K562 (cell line): ENCODE results near the gene SLC27A4. TPM values are rescaled to one million over a fixed set of nuclear protein-coding genes. Genes with fewer than 3 reads are reported as not detected.

Source experiments
- CBFA2T2 ChIP-seq: fragments of 450-650 bp; conservative IDR thresholded peaks from 2 replicates; pipeline ENCODE4 v1.6.1; 2017; ENCODE audit warnings: mild to moderate bottlenecking
- MLLT1 ChIP-seq, 2 experiments: fragments of 450-650 bp; IDR thresholded peaks; 2 replicates each; pipeline ENCODE4 v1.6.1; 2016
- PPARD ChIP-seq: fragments of 250-450 bp; sonication (Bioruptor Pico); IDR thresholded peaks from 2 replicates; pipeline ENCODE4 v1.8.0; 2022; ENCODE audit warnings: inconsistent platforms, mild to moderate bottlenecking, moderate library complexity
- RFX7 ChIP-seq: fragments of 250-450 bp; sonication (Bioruptor Pico); IDR thresholded peaks from 2 replicates; pipeline ENCODE4 v1.5.1; 2021; ENCODE audit warnings: mild to moderate bottlenecking
- SIN3A ChIP-seq, 2 experiments: fragments of 150-350 bp in 1 of 2; IDR thresholded peaks; 2 replicates each; pipeline ENCODE4 v1.6.1; 2011 to 2016; ENCODE audit warnings: borderline replicate concordance in 2 of 2, low read depth in 2 of 2, low read length in 2 of 2, mild to moderate bottlenecking in 2 of 2, moderate library complexity in 2 of 2; ENCODE audit not compliant: control insufficient read depth in 1 of 2
- YBX1 ChIP-seq: fragments of 450-650 bp; IDR thresholded peaks from 2 replicates; pipeline ENCODE4 v1.7.1; 2016; ENCODE audit warnings: mild to moderate bottlenecking
- polyA plus RNA-seq, 8 experiments: library from polyadenylated mRNA; depleted of rRNA in 4 of 8; stranded (reverse) in 5 of 8; unstranded in 3 of 8; fragments of >200 nt; fragmentation: Nextera tagmentation in 2 of 8; fragmentation: Illumina TruSeq in 1 of 8; extraction: Ambion mirVana in 2 of 8; extraction: Trizol in 1 of 8; gene quantifications; 2 replicates each; pipeline versions ENCODE4 v1.2.1 to v1.2.3, GENCODE V29; 2011 to 2014; ENCODE audit warnings: inconsistent platforms in 1 of 8, missing spikeins in 1 of 8
- total RNA-seq, 7 experiments: library from RNA; depleted of rRNA in 6 of 7; stranded (reverse); fragments of >200 nt in 6 of 7; fragmentation: Illumina TruSeq in 2 of 7; extraction: Trizol in 2 of 7; gene quantifications; 2 replicates each; pipeline versions ENCODE4 v1.2.1 to v1.2.3, GENCODE V29; 2011 to 2021; ENCODE audit warnings: low replicate concordance in 1 of 7
- TF ChIP-seq, protein P1 (sequence below): fragments of 250-450 bp; sonication (Bioruptor Pico); IDR thresholded peaks from 2 replicates; pipeline ENCODE4 v1.8.0; 2021; ENCODE audit warnings: moderate library complexity, mild to moderate bottlenecking, inconsistent platforms

The SLC27A4 gene
- total and polyA plus RNA-seq, 9 of the 15 experiments (the other 6 are each of a cell fraction or from before 2014, with no cell fraction given): 0.25 to 35.7 (median 14.0) TPM

GRCh38 chr9:128360826-128361225 is 20.5 kb downstream of the SLC27A4 start (continued):
- TF ChIP-seq, protein P1, sequence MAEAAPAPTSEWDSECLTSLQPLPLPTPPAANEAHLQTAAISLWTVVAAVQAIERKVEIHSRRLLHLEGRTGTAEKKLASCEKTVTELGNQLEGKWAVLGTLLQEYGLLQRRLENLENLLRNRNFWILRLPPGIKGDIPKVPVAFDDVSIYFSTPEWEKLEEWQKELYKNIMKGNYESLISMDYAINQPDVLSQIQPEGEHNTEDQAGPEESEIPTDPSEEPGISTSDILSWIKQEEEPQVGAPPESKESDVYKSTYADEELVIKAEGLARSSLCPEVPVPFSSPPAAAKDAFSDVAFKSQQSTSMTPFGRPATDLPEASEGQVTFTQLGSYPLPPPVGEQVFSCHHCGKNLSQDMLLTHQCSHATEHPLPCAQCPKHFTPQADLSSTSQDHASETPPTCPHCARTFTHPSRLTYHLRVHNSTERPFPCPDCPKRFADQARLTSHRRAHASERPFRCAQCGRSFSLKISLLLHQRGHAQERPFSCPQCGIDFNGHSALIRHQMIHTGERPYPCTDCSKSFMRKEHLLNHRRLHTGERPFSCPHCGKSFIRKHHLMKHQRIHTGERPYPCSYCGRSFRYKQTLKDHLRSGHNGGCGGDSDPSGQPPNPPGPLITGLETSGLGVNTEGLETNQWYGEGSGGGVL (CRISPR knock-in tag): no peak
- TF ChIP-seq RFX7 (CRISPR knock-in tag) (no peak), YBX1 (no peak), SIN3A (IDR thresholded peaks at IDR 0.05; ENCODE audit: borderline replicate concordance in 2 of 2, control insufficient read depth in 1 of 2, low read depth in 2 of 2, low read length in 2 of 2) (no peak), PPARD (CRISPR knock-in tag) (no peak), CBFA2T2 (no peak), MLLT1 (IDR thresholded peaks at IDR 0.05) (no peak)
